ENCODE results near the gene EPHB2.

DNA sequence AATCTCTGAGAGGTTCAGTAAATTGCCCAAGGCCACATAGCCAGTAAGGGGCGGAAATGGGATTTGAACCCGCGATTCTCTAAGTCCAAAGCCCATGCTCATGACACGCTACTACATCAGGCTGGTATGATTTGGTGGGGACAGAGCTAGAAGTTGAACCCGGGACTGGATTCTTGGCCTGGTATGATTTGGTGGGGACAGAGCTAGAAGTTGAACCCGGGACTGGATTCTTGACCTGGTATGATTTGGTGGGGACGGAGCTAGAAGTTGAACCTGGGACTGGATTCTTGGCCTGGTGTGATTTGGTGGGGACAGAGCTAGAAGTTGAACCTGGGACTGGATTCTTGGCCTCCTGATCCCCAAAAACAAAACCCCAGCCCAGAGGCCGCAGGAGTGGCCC lies 23.0 kb downstream of the EPHB2 start:
- TF ChIP-seq EZH2 (IDR thresholded peaks at IDR 0.05), result no peak
- no peak for TF ChIP-seq POLR2AphosphoS5 (IDR thresholded peaks at IDR 0.05; ENCODE audit: borderline replicate concordance, low read depth, low read length)
- TF ChIP-seq FOXP2 (optimal IDR thresholded peaks at IDR 0.05; ENCODE audit: control extremely low read depth, extremely low read length, insufficient read depth), result no peak

Measured in SK-N-MC (cell line).